ENCODE results near the gene SORD.
"Not testable (repeated sequence)": the region's sequence is repeated elsewhere in the genome, so short reads cannot be mapped to it uniquely, and the experiment has no call there.

GRCh38 chr15:45034600-45035375 lies 11.8 kb downstream of the SORD start:
- TF ChIP-seq POLR2AphosphoS5, CTCF (IDR thresholded peaks at IDR 0.05): not testable (repeated sequence)
